Psoas muscle (tissue), 8 donors: Measurements from ENCODE around the gene KRT84. TPM values are rescaled to one million over a fixed set of nuclear protein-coding genes. Genes with fewer than 3 reads are reported as not detected.

Experiments
- ATAC-seq, 4 donors: fragments of 200-7000 bp; cut with Tn5 transposase; one replicate each; pipeline ENCODE4 v1.9.1; 2020; ENCODE audit warnings: moderate library complexity in 3 of 4, mild to moderate bottlenecking in 2 of 4
- DNase-seq, 2 donors: peaks; one replicate each; pipeline ENCODE4 v3.0.0-alpha.2; 2020
- H3K27ac ChIP-seq: fragments of 200-600 bp; one replicate; pipeline ENCODE4 v1.8.0; 2022
- H3K27me3 ChIP-seq, 3 donors: fragments of 200-600 bp in 1 of 3; one replicate each; pipeline versions ENCODE4 v1.6.1 to v1.8.0; 2013 to 2022; ENCODE audit warnings: low read length in 2 of 3, mild to moderate bottlenecking in 2 of 3, moderate library complexity in 1 of 3; ENCODE audit not compliant: insufficient read depth in 3 of 3
- H3K36me3 ChIP-seq, 2 donors: fragments of 200-600 bp in 1 of 2; one replicate each; pipeline versions ENCODE4 v1.6.1 to v1.8.0; 2013 to 2022; ENCODE audit warnings: low read depth in 1 of 2, mild to moderate bottlenecking in 1 of 2, moderate library complexity in 1 of 2; ENCODE audit not compliant: insufficient read depth in 1 of 2
- H3K4me1 ChIP-seq: fragments of 200-600 bp; one replicate; pipeline ENCODE4 v1.8.0; 2022
- H3K4me3 ChIP-seq: fragments of 200-600 bp; one replicate; pipeline ENCODE4 v1.8.0; 2022; ENCODE audit warnings: mild to moderate bottlenecking
- H3K9me3 ChIP-seq: fragments of 200-600 bp; one replicate; pipeline ENCODE4 v1.8.0; 2022
- CTCF ChIP-seq: fragments of 200-600 bp; IDR thresholded peaks from one replicate; pipeline ENCODE4 v1.8.0; 2022; ENCODE audit warnings: antibody characterized with exemption
- WGBS, 3 donors: extraction: QIAGEN DNeasy Blood & Tissue Kit; methylation state at CpG; one replicate each; pipeline versions ENCODE4 v1.1.6 to v1.1.7; 2013; 5-methylcytosine and 5-hydroxymethylcytosine counted together
- intact Hi-C, 2 donors: fragments of 100-400 bp; cut with DNase I; formaldehyde crosslinking; loops; one replicate each; pipeline versions ENCODE4 v1.11.0 to v1.14.2; 2022
- polyA plus RNA-seq, 3 donors: library from polyadenylated mRNA; stranded (reverse); fragments of 200-250 nt; gene quantifications; one replicate each; pipeline ENCODE4 v1.2.3, GENCODE V29; 2013
- total RNA-seq, 4 donors: library from RNA; stranded (reverse); fragmentation: NEBNext Ultra II Directional in 2 of 4; extraction: Animal tissue kit (Norgen Biotek cat#: 25700) in 2 of 4; gene quantifications; one replicate each; pipeline versions ENCODE4 v1.2.1 to v1.2.4, GENCODE V29; 2021 to 2023
- donor health status: healthy with polysubstance abuse.
- donor health status: DM: no; HTN: no; CAD: no; lungs with moderate emphysema.
- donor health status: Bipolar disorder and iron deficiency.
- donor health status: healthy.
- donor health status: DM: yes; HTN: yes; CAD: no.
- donor health status: DM: no; HTN: no; CAD: no.
- donor health status: DM: no; HTN: no; CAD: no.
- donor health status: DM: yes; HTN: yes; CAD: no.

KRT84 gene
- total and polyA plus RNA-seq, 7 donors = not detected

DNA sequence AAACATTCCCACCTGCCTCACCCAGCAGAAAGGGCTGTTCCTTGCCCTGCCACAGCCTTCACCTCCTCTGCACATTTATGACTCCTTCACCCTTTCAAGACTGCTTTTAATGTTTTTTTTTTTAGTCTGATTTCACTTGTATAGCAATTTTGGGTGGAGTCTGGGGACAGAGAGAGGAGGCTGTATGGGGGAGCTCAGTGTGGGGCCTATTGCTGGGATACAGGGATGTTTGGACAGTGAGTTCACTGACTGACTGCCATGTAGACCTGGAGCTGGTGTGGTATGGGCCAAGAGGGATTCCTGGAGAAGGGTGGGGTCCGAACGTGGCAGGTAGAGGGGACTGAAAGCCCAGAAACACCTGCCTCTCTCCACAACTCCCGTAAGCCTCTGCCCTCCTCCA is 16.2 kb downstream of the KRT84 start:
- TF ChIP-seq CTCF = no peak
- Histone ChIP-seq H3K4me3 (no peak overlapping the region), H3K27me3 (peaks cover 0 to 3% (median 0%) of the 10 kb centered on the region in 3 donors), H3K36me3 (no peaks in the 10 kb centered on the region), H3K9me3 (no peaks in the 10 kb centered on the region), H3K4me1 (no peaks in the 10 kb centered on the region), H3K27ac (no peak overlapping the region)
- ATAC-seq (no peak), DNase-seq (no peak)
- intact Hi-C loops = no loop called here
- WGBS, 3 donors = 73 to 87% (median 84%) methylated on average over 3 of the region's 3 CpGs

GRCh38 chr12:52368508-52368907 is 16.9 kb downstream of the KRT84 start:
- Histone ChIP-seq H3K4me1 (no peaks in the 10 kb centered on the region), H3K36me3 (no peaks in the 10 kb centered on the region), H3K27me3 (peaks cover 0 to 3% (median 0%) of the 10 kb centered on the region in 3 donors), H3K4me3 (no peak overlapping the region), H3K9me3 (no peaks in the 10 kb centered on the region), H3K27ac (no peak overlapping the region)
- DNase-seq (no peak), ATAC-seq (no peak)
- no peak for TF ChIP-seq CTCF
- WGBS, 3 donors = 48 to 64% (median 58%) methylated on average over 3 of the region's 3 CpGs
- intact Hi-C loops = no loop called here

DNA sequence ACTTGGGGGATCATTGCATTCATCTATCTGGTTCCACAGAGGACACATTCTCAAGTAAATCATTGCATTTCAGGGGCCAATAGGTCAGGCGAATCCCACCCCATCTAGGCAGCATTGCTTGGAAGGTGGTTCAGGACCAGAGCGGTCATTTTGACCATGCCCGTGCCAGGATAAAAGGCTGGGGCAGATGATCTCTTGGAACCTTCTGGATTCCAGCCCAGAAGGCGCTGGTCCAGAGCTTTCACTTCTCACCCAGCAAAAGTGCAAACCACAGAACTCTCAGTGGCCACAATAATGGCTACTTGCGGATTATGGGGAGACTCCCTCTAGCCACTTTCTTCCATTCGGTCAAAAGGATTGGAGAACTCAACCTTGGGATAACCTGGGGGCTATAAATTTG is 17.6 kb downstream of the KRT84 start:
- no peaks in the 10 kb centered on the region for H3K4me1 ChIP-seq
- WGBS, 3 donors = 72 to 76% (median 75%) methylated on average over 6 of the region's 6 CpGs
- no peak overlapping the region for H3K27ac ChIP-seq
- no peak for TF ChIP-seq CTCF
- no peaks in the 10 kb centered on the region for H3K9me3 ChIP-seq
- intact Hi-C loops = no loop called here
- DNase-seq (no peak), ATAC-seq (no peak)
- no peak overlapping the region for H3K4me3 ChIP-seq
- H3K36me3 ChIP-seq = no peaks in the 10 kb centered on the region
- peaks cover 0 to 3% (median 0%) of the 10 kb centered on the region in 3 donors for H3K27me3 ChIP-seq

DNA sequence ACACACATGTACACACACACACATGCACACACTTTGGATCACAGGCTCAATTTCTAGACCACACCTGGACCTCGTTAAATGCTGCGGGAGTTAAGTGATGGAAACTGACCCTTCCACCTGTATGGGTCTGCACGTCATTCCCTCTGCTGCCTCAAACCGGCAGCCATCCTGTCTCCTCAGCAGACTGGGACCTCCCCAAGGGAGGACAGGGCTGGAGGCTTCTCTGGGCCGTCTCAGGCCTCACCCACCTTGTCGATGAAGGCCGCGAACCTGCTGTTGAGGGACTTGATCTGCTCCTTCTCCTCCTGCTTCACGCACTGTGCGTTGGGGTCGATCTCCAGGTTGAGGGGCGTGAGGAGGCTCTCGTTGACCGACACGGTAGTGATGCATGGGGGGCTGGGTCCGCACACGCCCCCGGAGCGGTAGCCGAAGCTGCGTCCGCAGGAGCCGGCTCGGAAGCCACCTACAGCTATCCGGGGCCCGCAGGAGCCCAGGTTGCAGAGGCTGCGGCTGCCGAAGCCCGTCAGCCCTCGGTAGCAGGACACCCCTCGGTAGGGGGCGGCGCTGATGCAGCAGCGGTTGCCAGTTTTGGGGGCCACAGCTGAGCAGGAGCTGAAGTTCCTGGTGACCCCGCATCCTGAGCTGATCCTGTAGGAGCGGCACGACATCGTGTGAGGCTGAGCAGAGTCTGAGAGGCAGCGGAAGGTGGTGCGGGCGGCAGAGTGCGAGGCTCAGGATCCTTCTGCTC is 18.5 kb downstream of the KRT84 start, which contains the start of gene KRT85:
Gene KRT85 (minus strand): TSS at position 744 of the 748 bp plus-strand sequence. CDS start 76 bp downstream, at position 668.
- intact Hi-C loops = no loop called here
- peaks cover 0 to 3% (median 0%) of the 10 kb centered on the region in 3 donors for H3K27me3 ChIP-seq
- no peaks in the 10 kb centered on the region for H3K36me3 ChIP-seq
- WGBS, 3 donors = 85 to 87% (median 86%) methylated on average over 36 to 42 of the region's 42 CpGs
- no peaks in the 10 kb centered on the region for H3K9me3 ChIP-seq
- no peak within 1 kb of the TSS for H3K4me3 ChIP-seq
- TF ChIP-seq CTCF = no peak
- ATAC-seq = no peak
- no peaks in the 10 kb centered on the region for H3K4me1 ChIP-seq
- H3K27ac ChIP-seq = no peak within 1 kb of the TSS
- DNase-seq = no peak
